HEK293T (cell line): ENCODE results near the gene NME7.

Source experiments
- CTCF ChIA-PET: fragments of 350-600 bp; formaldehyde crosslinking; extraction: SDS; loops from one replicate; lab custom pipeline; 2021; ENCODE audit warnings: antibody characterized with exemption, inconsistent platforms; lab: Yijun Ruan, JAX
- POLR2A ChIA-PET: fragments of 350-600 bp; formaldehyde crosslinking; extraction: SDS; loops from one replicate; lab custom pipeline; 2020; ENCODE audit warnings: antibody characterized with exemption, inconsistent platforms; lab: Yijun Ruan, JAX
- DNase-seq: peaks from one replicate; pipeline ENCODE4 v3.0.0; 2012; ENCODE audit warnings: mixed read lengths; ENCODE audit errors: extremely low spot score
- ARNT ChIP-seq: fragments of 450-650 bp; IDR thresholded peaks from 2 replicates; pipeline ENCODE4 v1.6.1; 2017; ENCODE audit warnings: mild to moderate bottlenecking
- BHLHE40 ChIP-seq: fragments of 450-650 bp; IDR thresholded peaks from 2 replicates; pipeline ENCODE4 v1.6.1; 2016; ENCODE audit warnings: mild to moderate bottlenecking, moderate library complexity, borderline replicate concordance
- CTBP1 ChIP-seq: fragments of 450-650 bp; IDR thresholded peaks from 2 replicates; pipeline ENCODE4 v1.6.1; 2016; ENCODE audit warnings: borderline replicate concordance
- ELF4 ChIP-seq: fragments of 450-650 bp; IDR thresholded peaks from 2 replicates; pipeline ENCODE4 v1.6.1; 2017; ENCODE audit warnings: antibody characterized with exemption
- FOXA1 ChIP-seq: fragments of 450-650 bp; IDR thresholded peaks from 2 replicates; pipeline ENCODE4 v1.6.1; 2016; ENCODE audit warnings: mild to moderate bottlenecking
- FOXK2 ChIP-seq: fragments of 450-650 bp; IDR thresholded peaks from 2 replicates; pipeline ENCODE4 v1.6.1; 2016; ENCODE audit warnings: mild to moderate bottlenecking
- FOXM1 ChIP-seq: fragments of 450-650 bp; IDR thresholded peaks from 2 replicates; pipeline ENCODE4 v1.6.1; 2017; ENCODE audit warnings: mild to moderate bottlenecking, borderline replicate concordance
- HDGF ChIP-seq: fragments of 450-650 bp; IDR thresholded peaks from 2 replicates; pipeline ENCODE4 v1.6.1; 2017; ENCODE audit warnings: antibody characterized with exemption, borderline replicate concordance
- L3MBTL2 ChIP-seq: fragments of 450-650 bp; conservative IDR thresholded peaks from 2 replicates; pipeline ENCODE4 v1.6.1; 2016; ENCODE audit warnings: mild to moderate bottlenecking
- LEF1 ChIP-seq: fragments of 450-650 bp; IDR thresholded peaks from 2 replicates; pipeline ENCODE4 v1.6.1; 2017; ENCODE audit warnings: mild to moderate bottlenecking, borderline replicate concordance
- NFRKB ChIP-seq: fragments of 450-650 bp; IDR thresholded peaks from 2 replicates; pipeline ENCODE4 v1.6.1; 2016; ENCODE audit warnings: mild to moderate bottlenecking, moderate library complexity
- PKNOX1 ChIP-seq: fragments of 450-650 bp; IDR thresholded peaks from 2 replicates; pipeline ENCODE4 v1.6.1; 2016
- SP1 ChIP-seq: fragments of 450-650 bp; IDR thresholded peaks from 2 replicates; pipeline ENCODE4 v1.6.1; 2017
- SUZ12 ChIP-seq: fragments of 450-650 bp; IDR thresholded peaks from 2 replicates; pipeline ENCODE4 v1.6.1; 2016; ENCODE audit warnings: mild to moderate bottlenecking
- TARDBP ChIP-seq: fragments of 450-650 bp; IDR thresholded peaks from 2 replicates; pipeline ENCODE4 v1.6.1; 2016
- ZNF384 ChIP-seq: fragments of 450-650 bp; IDR thresholded peaks from 2 replicates; pipeline ENCODE4 v1.6.1; 2016

Gene NME7

GRCh38 chr1:169149555-169150286, 217.9 kb downstream of the NME7 start:
- no peak for DNase-seq
- ChIA-PET POLR2A (no interaction called here), CTCF (no interaction called here)
- TF ChIP-seq FOXK2 (no peak), HDGF (no peak), L3MBTL2 (no peak), NFRKB (no peak), SUZ12 (no peak), LEF1 (no peak), CTBP1 (no peak), FOXM1 (no peak), BHLHE40 (no peak), TARDBP (no peak), ZNF384 (no peak), FOXA1 (no peak), PKNOX1 (no peak)

- no peak for DNase-seq
- POLR2A ChIA-PET, result no interaction called here
- TF ChIP-seq BHLHE40 (no peak), L3MBTL2 (no peak), FOXM1 (no peak), CTBP1 (no peak), FOXA1 (no peak), TARDBP (no peak)
- CTCF ChIA-PET, result no interaction called here
These were observed 218.9 kb downstream of the NME7 start for GRCh38 chr1:169148472-169149252.

- ChIA-PET CTCF (no interaction called here), POLR2A (no interaction called here)
- no peak for DNase-seq
- TF ChIP-seq FOXA1, result no peak
- no peak for TF ChIP-seq FOXM1
These were observed 220.9 kb downstream of the NME7 start for GRCh38 chr1:169146576-169147214.

GRCh38 chr1:169144941-169145626, 222.5 kb downstream of the NME7 start:
- DNase-seq, result no peak

GRCh38 chr1:169143984-169144383, 223.6 kb downstream of the NME7 start:
- ChIA-PET POLR2A (no interaction called here), CTCF (no interaction called here)
- DNase-seq, result no peak
- TF ChIP-seq PKNOX1 (no peak), FOXM1 (no peak), ZNF384 (no peak), ELF4 (no peak), LEF1 (no peak)

More at GRCh38 chr1:169144941-169145626, 222.5 kb downstream of the NME7 start:
- ChIA-PET CTCF (no interaction called here), POLR2A (no interaction called here)
- no peak for TF ChIP-seq FOXM1
- no peak for TF ChIP-seq LEF1

GRCh38 chr1:169143346-169143745, 224.3 kb downstream of the NME7 start:
- DNase-seq, result no peak
- POLR2A ChIA-PET, result no interaction called here
- CTCF ChIA-PET, result no interaction called here
- TF ChIP-seq FOXA1, result no peak
- TF ChIP-seq LEF1, result no peak
- no peak for TF ChIP-seq FOXK2
- TF ChIP-seq NFRKB, result no peak
- no peak for TF ChIP-seq ZNF384
- TF ChIP-seq FOXM1, result no peak
- no peak for TF ChIP-seq SP1
- TF ChIP-seq HDGF, result no peak
- no peak for TF ChIP-seq ARNT
- TF ChIP-seq CTBP1, result no peak
- TF ChIP-seq ELF4, result no peak
- TF ChIP-seq PKNOX1, result no peak
